ENCODE measurements around the gene LSAMP. TPM values are rescaled to one million over a fixed set of nuclear protein-coding genes. Genes with fewer than 3 reads are reported as not detected.

LSAMP gene
- total and polyA plus RNA-seq, 7 donors: 0.23 to 47.1 (median 22.9) TPM

DNA sequence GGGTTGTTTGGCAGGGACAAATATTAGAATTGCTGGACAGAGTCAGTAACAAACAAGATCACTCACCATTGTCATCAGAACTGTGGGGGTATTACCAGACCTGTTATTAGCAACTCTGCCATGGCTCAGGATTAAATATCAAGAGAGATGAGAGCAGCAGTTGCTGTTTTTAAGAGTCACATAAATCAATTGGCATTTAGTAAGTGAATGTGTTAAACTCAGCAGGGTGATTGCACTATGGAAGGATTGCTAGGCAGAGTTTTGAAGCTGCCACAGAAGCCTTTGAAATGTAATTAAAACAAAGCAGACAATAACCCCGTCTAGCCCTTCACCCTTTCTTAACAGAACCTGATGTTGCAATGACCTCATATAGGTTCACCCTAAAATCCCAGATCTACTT, 583.2 kb downstream of the LSAMP start:
- 54 to 57% methylated on average over 1 of the region's 1 CpG for WGBS, 2 donors

DNA sequence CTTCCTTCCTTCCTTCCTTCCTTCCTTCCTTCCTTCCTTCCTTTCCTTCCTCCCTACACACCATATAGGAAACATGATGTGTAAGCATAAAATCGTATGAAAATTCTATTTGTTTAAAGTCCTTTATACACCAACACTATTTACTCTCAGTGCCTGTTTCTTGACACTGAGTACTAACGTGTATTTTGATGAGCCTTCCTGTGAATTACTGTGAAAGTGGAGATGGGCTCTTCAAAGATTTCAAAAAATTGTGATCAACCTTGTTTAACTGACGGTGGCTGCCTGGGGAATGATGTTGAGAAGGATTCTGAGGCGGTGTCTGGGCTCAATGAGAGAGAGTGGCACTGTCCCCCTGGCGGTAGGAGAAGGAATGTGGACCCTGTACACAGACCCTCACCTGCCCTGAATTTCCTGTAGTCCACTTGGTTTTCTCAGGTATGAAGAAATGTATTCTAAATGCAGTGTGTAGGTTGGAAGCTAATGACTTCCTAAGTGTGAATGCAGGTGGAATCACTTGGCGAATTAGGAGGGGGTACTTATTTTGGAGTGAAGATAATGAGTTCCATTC, 584.0 kb downstream of the LSAMP start:
- WGBS, 2 donors: 60 to 79% methylated on average over 6 of the region's 6 CpGs
- Histone ChIP-seq H3K4me3 (no peak overlapping the region), H3K9me3 (no peaks in the 10 kb centered on the region), H3K27ac (no peak overlapping the region), H3K4me1 (peaks cover 0 to 34% (median 16%) of the 10 kb centered on the region in 4 donors), H3K36me3 (no peaks in the 10 kb centered on the region), H3K27me3 (no peaks in the 10 kb centered on the region)
- no peak for TF ChIP-seq POLR2A (IDR thresholded peaks at IDR 0.05)
- TF ChIP-seq, protein P1, sequence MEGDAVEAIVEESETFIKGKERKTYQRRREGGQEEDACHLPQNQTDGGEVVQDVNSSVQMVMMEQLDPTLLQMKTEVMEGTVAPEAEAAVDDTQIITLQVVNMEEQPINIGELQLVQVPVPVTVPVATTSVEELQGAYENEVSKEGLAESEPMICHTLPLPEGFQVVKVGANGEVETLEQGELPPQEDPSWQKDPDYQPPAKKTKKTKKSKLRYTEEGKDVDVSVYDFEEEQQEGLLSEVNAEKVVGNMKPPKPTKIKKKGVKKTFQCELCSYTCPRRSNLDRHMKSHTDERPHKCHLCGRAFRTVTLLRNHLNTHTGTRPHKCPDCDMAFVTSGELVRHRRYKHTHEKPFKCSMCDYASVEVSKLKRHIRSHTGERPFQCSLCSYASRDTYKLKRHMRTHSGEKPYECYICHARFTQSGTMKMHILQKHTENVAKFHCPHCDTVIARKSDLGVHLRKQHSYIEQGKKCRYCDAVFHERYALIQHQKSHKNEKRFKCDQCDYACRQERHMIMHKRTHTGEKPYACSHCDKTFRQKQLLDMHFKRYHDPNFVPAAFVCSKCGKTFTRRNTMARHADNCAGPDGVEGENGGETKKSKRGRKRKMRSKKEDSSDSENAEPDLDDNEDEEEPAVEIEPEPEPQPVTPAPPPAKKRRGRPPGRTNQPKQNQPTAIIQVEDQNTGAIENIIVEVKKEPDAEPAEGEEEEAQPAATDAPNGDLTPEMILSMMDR (IDR thresholded peaks at IDR 0.05): no peak
- no peak for TF ChIP-seq EP300 (IDR thresholded peaks at IDR 0.05)
- TF ChIP-seq POLR2AphosphoS5 (IDR thresholded peaks at IDR 0.05): no peak
- DNase-seq: no peak
- intact Hi-C loops (cut with DNase I): no loop called here

More for the DNA sequence above, 583.2 kb downstream of the LSAMP start:
- H3K4me1 ChIP-seq: peaks cover 0 to 29% (median 13%) of the 10 kb centered on the region in 4 donors
- no peak for DNase-seq
- H3K9me3 ChIP-seq: no peaks in the 10 kb centered on the region
- H3K27ac ChIP-seq: no peak overlapping the region
- no peaks in the 10 kb centered on the region for H3K27me3 ChIP-seq
- no peaks in the 10 kb centered on the region for H3K36me3 ChIP-seq
- no peak overlapping the region for H3K4me3 ChIP-seq
- TF ChIP-seq POLR2AphosphoS5 (IDR thresholded peaks at IDR 0.05): no peak
- TF ChIP-seq POLR2A (IDR thresholded peaks at IDR 0.05): no peak
- TF ChIP-seq, protein P1 (IDR thresholded peaks at IDR 0.05): no peak
- intact Hi-C loops (cut with DNase I): no loop called here

DNA sequence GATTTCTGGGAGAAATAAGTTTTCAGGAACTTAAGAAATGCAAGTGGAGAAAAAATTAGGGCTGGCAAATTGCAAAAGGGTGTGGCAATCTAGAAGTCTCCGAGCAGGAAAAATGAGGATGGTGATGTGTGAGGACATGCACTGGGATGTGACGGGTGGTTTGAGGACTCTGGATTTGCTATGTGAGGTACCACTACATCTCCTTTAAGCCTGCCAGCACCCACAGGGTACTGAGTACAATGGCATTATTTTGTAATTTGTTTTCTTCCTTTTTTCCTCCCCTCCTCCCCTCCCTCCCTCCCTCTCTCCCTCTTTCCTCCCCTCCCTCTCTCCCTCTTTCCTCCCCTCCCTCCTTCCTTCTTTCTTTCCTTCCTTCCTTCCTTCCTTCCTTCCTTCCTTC, 584.5 kb downstream of the LSAMP start:
- H3K27me3 ChIP-seq: no peaks in the 10 kb centered on the region
- intact Hi-C loops (cut with DNase I): no loop called here
- H3K27ac ChIP-seq: no peak overlapping the region
- DNase-seq: no peak
- TF ChIP-seq POLR2A (IDR thresholded peaks at IDR 0.05) (no peak), EP300 (IDR thresholded peaks at IDR 0.05) (no peak)
- no peak overlapping the region for H3K4me3 ChIP-seq
- 67 to 83% methylated on average over 2 of the region's 2 CpGs for WGBS, 2 donors
- no peaks in the 10 kb centered on the region for H3K9me3 ChIP-seq
- peaks cover 0 to 34% (median 16%) of the 10 kb centered on the region in 4 donors for H3K4me1 ChIP-seq
- no peaks in the 10 kb centered on the region for H3K36me3 ChIP-seq

DNA sequence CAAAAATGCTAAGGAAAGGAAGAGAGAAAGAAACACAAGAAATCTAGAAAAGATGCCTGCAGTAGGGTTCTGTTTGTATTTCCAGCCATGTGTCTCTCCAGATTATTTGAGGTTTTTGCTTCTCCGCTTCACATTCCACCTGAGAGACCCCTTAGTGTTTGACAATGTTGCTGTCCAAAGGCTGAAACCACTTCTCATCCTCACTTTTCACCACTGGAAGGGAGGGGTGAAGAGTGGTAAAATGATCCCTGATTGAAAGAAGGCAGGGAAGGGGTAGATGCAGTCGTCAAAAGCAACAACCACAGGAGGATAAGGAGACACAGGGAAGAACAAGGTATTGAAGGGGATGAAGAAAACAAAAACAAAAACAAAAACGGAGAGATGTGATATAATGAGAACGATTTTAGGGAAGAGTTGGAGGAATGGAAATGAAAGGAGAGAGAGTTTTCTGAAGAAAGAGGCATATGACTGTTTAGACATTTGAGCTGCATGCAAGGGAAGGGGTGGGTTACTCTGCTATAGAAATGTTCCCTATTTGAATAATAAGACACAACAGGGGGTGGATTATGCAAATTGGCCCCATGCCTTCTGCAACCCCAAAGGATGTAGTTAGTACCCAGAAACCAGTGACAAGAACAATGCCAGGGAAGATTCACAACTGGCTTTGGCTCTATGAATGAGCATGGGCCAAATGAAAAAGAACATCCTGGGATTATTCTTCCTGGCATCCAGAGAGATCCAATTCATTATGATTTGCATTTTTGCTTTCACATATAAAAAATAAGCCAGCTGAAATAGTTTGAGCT, 586.1 kb downstream of the LSAMP start:
- intact Hi-C loops (cut with DNase I): no loop called here
- H3K4me3 ChIP-seq: no peak overlapping the region
- no peak for DNase-seq
- no peak overlapping the region for H3K27ac ChIP-seq
- TF ChIP-seq POLR2A (IDR thresholded peaks at IDR 0.05) (no peak), POLR2AphosphoS5 (IDR thresholded peaks at IDR 0.05) (no peak), EP300 (IDR thresholded peaks at IDR 0.05) (no peak)
- TF ChIP-seq, protein P1 (IDR thresholded peaks at IDR 0.05): no peak
- H3K27me3 ChIP-seq: no peaks in the 10 kb centered on the region
- H3K9me3 ChIP-seq: no peaks in the 10 kb centered on the region
- H3K4me1 ChIP-seq: peaks cover 0 to 28% (median 16%) of the 10 kb centered on the region in 4 donors
- WGBS, 2 donors: 23 to 26% methylated on average over 4 of the region's 4 CpGs
- no peaks in the 10 kb centered on the region for H3K36me3 ChIP-seq

DNA sequence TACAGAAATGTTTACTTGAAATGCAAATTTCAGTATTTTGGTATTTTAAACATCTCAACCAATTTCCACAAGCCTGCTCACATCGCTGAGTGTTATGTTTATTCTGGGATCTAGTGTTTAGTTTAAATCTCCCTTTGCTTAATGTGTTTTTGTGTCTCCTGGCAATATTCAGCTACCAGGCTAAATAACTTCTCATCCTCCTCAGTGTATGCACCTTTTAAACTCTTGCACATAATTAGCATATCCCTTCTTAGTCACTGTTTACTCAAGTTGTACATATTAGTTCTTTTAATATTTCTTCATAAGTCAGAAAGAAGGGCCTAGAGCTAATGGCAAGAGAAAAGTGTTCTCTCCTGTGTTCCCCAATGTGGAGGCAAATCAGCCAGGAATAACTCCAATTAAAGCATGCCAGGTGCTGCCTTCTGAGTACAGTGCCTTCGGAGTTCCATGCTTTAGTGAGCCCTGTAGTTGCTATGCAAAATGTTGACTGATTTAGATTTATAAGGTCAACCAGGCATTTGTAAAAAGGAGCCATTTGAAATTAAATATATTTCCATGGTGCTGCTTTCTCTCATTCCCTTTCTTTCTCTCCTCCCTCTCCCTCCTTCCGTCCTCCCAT, 587.7 kb downstream of the LSAMP start:
- no peaks in the 10 kb centered on the region for H3K27me3 ChIP-seq
- no peak overlapping the region for H3K4me3 ChIP-seq
- H3K9me3 ChIP-seq: no peaks in the 10 kb centered on the region
- WGBS, 2 donors: 39 to 61% methylated on average over 3 of the region's 3 CpGs
- intact Hi-C loops (cut with DNase I): no loop called here
- DNase-seq: no peak
- H3K4me1 ChIP-seq: peaks cover 0 to 33% (median 22%) of the 10 kb centered on the region in 4 donors
- H3K36me3 ChIP-seq: no peaks in the 10 kb centered on the region
- no peak overlapping the region for H3K27ac ChIP-seq
- no peak for TF ChIP-seq EP300 (IDR thresholded peaks at IDR 0.05)

Measured in sigmoid colon (tissue), 7 donors.